ENCODE data around the gene DGKI. TPM values are rescaled to one million over a fixed set of nuclear protein-coding genes. Genes with fewer than 3 reads are reported as not detected.
A peak's percentile ranks its signal among the peaks of the same experiment; 100 is the strongest.

DGKI gene
- total RNA-seq, 2 donors from 2014 or later, result 17.8 to 18.2 TPM

DNA sequence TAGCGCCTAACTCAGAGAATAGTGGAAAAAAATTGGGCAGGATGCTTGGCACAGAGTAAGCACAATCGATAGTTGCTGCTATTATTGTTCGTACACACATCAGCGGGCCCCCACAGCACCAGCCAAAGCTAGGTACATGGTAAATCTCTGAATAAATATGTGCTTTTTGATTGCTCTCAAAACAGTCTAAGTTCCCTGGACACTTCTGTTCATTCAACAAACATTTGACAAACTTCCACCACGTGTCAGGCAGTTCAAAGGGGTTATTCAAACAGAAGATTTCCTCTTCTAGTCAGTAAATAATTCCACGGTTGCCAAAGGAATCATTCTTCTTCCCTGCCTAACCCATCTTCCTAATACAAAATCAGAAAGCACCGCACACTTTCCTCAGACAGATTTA, 150.8 kb downstream of the DGKI start:
- ATAC-seq (replicated peaks in 1 of 2) (no peak), DNase-seq (no peak)
- Mint-ChIP-seq H3K27me3 (ENCODE audit: low read depth) (no peaks in the 10 kb centered on the region), H3K9me3 (no peaks in the 10 kb centered on the region), H3K36me3 (ENCODE audit: insufficient read depth in 2 of 2) (peaks cover 0 to 1% of the 10 kb centered on the region in 2 donors), H3K27ac (no peak overlapping the region), H3K4me3 (no peak overlapping the region), H3K4me1 (ENCODE audit: low read depth) (no peaks in the 10 kb centered on the region)

DNA sequence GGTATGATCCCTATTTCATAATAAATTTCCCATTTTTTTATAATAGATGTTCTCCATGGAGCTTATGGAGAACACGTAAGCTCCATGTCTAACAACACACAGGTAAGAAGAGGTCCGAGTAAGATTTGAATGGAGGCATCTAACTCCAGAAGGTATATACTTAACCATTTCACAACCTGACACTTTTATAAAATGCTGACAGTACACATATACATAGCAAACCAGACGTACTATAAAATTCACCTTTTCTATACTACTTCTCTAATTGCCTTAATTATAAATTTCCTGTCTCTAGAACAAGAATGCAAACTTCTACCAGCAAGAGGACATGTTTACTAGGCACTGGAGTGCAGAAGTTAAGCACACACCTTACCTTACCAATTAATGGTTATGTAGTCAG, 151.3 kb downstream of the DGKI start:
- Mint-ChIP-seq H3K4me3 (no peak overlapping the region), H3K36me3 (ENCODE audit: insufficient read depth in 2 of 2) (peaks cover 0 to 1% of the 10 kb centered on the region in 2 donors), H3K27ac (no peak overlapping the region), H3K4me1 (ENCODE audit: low read depth) (no peaks in the 10 kb centered on the region), H3K27me3 (ENCODE audit: low read depth) (no peaks in the 10 kb centered on the region), H3K9me3 (no peaks in the 10 kb centered on the region)
- DNase-seq (no peak), ATAC-seq (replicated peaks in 1 of 2) (no peak)

DNA sequence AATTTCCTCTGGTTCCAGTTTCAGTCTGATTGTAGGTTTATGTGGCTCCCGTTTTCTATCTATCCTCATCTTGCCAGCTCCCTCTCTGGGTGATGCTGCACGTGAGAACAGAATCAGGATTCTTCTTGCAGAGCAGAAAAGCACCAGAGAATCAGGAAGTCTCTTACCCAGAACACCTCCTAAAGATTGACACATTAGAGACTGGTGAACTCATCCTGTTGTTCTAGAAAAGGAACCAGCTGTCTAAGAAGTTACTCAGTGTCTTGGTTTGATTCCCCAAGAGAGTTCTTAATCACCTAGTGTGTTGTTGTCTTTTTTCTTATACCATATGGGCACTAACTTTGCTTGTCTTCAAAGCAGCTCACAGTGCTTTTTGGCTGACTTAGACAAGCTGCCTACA, 152.4 kb downstream of the DGKI start:
- Mint-ChIP-seq H3K9me3 (no peaks in the 10 kb centered on the region), H3K4me1 (ENCODE audit: low read depth) (no peaks in the 10 kb centered on the region), H3K36me3 (ENCODE audit: insufficient read depth in 2 of 2) (no peaks in the 10 kb centered on the region), H3K4me3 (no peak overlapping the region), H3K27me3 (ENCODE audit: low read depth) (no peaks in the 10 kb centered on the region), H3K27ac (no peak overlapping the region)
- ATAC-seq (replicated peaks in 1 of 2), result peak in 1 of 2 donors; percentile 75
- DNase-seq, result no peak

GRCh38 chr7:137692399-137692798, 154.4 kb downstream of the DGKI start:
- no peaks in the 10 kb centered on the region for H3K4me1 Mint-ChIP-seq (ENCODE audit: low read depth)
- ATAC-seq (replicated peaks in 1 of 2), result no peak

DNA sequence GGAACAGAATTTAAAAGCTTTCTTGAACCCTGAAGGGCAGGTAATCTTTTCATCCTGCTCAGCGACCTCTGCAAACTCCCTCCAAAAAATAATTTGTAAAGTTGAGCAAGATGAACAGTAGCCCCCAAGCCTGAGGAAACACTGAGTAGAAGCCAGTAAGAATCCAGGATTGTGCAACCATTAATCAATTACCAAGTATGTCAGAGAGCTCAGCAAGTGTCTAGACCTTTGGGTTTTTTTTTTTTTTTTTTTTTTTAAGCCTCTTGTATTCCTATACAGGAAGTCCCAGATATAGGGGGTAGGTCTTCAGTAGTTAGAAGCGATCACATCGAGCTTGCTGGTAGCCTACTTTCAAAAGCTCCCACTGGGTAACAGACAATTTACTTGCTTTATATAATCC, 155.2 kb downstream of the DGKI start:
- no peak overlapping the region for H3K27ac Mint-ChIP-seq
- H3K36me3 Mint-ChIP-seq (ENCODE audit: insufficient read depth in 2 of 2), result no peaks in the 10 kb centered on the region
- no peak for ATAC-seq (replicated peaks in 1 of 2)
- H3K4me3 Mint-ChIP-seq, result no peak overlapping the region
- no peaks in the 10 kb centered on the region for H3K27me3 Mint-ChIP-seq (ENCODE audit: low read depth)
- no peaks in the 10 kb centered on the region for H3K9me3 Mint-ChIP-seq
- no peak for DNase-seq
- H3K4me1 Mint-ChIP-seq (ENCODE audit: low read depth), result no peaks in the 10 kb centered on the region

More at GRCh38 chr7:137692399-137692798, 154.4 kb downstream of the DGKI start:
- Mint-ChIP-seq H3K27ac (no peak overlapping the region), H3K9me3 (no peaks in the 10 kb centered on the region), H3K27me3 (ENCODE audit: low read depth) (no peaks in the 10 kb centered on the region), H3K4me3 (no peak overlapping the region), H3K36me3 (ENCODE audit: insufficient read depth in 2 of 2) (no peaks in the 10 kb centered on the region)
- DNase-seq, result no peak

- H3K27ac Mint-ChIP-seq, result no peak overlapping the region
Observed at GRCh38 chr7:137690635-137691034, 156.1 kb downstream of the DGKI start.

GRCh38 chr7:137689761-137690160, 157.0 kb downstream of the DGKI start:
- no peak overlapping the region for H3K4me3 Mint-ChIP-seq
- H3K27me3 Mint-ChIP-seq (ENCODE audit: low read depth), result peaks cover 6% of the 10 kb centered on the region
- no peaks in the 10 kb centered on the region for H3K36me3 Mint-ChIP-seq (ENCODE audit: insufficient read depth in 2 of 2)
- H3K9me3 Mint-ChIP-seq, result no peaks in the 10 kb centered on the region
- no peak for DNase-seq
- H3K27ac Mint-ChIP-seq, result no peak overlapping the region
- H3K4me1 Mint-ChIP-seq (ENCODE audit: low read depth), result no peaks in the 10 kb centered on the region
- ATAC-seq (replicated peaks in 1 of 2), result no peak

More at GRCh38 chr7:137690635-137691034, 156.1 kb downstream of the DGKI start:
- no peaks in the 10 kb centered on the region for H3K36me3 Mint-ChIP-seq (ENCODE audit: insufficient read depth in 2 of 2)
- no peak for DNase-seq
- no peaks in the 10 kb centered on the region for H3K9me3 Mint-ChIP-seq
- ATAC-seq (replicated peaks in 1 of 2), result no peak
- no peaks in the 10 kb centered on the region for H3K4me1 Mint-ChIP-seq (ENCODE audit: low read depth)
- no peaks in the 10 kb centered on the region for H3K27me3 Mint-ChIP-seq (ENCODE audit: low read depth)
- no peak overlapping the region for H3K4me3 Mint-ChIP-seq

- ATAC-seq (replicated peaks in 1 of 2) (no peak), DNase-seq (no peak)
- no peaks in the 10 kb centered on the region for H3K4me1 Mint-ChIP-seq (ENCODE audit: low read depth)
- H3K4me3 Mint-ChIP-seq, result no peak overlapping the region
- H3K36me3 Mint-ChIP-seq (ENCODE audit: insufficient read depth in 2 of 2), result no peaks in the 10 kb centered on the region
- no peak overlapping the region for H3K27ac Mint-ChIP-seq
- peaks cover 16% of the 10 kb centered on the region for H3K27me3 Mint-ChIP-seq (ENCODE audit: low read depth)
- H3K9me3 Mint-ChIP-seq, result peaks cover 0 to 1% of the 10 kb centered on the region in 2 donors
Observed at GRCh38 chr7:137687556-137688265, 159.1 kb downstream of the DGKI start.

DNA sequence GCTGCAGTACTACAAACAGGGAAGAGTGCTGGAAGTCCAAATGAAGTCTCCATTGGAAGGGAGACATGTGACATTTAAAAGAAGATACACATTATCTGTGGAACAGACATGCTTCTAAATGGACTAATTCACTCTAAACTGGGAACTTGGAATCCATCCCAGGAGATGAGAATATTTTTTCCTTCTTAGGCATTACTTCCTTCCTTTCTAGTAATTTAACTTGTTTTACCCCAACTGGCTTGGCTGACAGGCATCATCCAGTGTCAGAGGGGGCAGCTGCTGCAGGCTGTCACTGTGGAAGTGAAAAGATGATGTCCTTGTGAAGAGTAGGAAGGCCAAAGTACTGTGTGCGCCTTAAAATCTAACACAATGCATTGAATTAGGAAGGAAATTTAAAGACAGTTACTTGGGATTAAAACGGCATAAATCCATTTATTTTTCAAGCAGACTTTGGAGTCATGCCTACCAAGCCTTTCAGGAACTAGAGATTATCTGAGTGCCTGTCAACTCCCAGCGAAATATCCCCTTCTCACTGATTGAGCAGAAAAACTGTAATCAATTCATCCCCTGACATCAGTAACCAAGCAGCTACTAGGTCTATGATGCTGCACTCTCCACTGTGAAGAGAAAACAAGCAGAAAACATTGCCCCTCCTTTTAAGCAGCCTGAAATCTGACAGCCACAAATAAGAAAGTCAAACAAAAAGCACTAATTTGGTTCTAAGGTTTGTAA, 161.2 kb downstream of the DGKI start:
- no peaks in the 10 kb centered on the region for H3K4me1 Mint-ChIP-seq (ENCODE audit: low read depth)
- ATAC-seq (replicated peaks in 1 of 2) (no peak), DNase-seq (no peak)
- peaks cover 0 to 1% of the 10 kb centered on the region in 2 donors for H3K9me3 Mint-ChIP-seq
- H3K36me3 Mint-ChIP-seq (ENCODE audit: insufficient read depth in 2 of 2), result no peaks in the 10 kb centered on the region
- no peak overlapping the region for H3K27ac Mint-ChIP-seq
- H3K4me3 Mint-ChIP-seq, result no peak overlapping the region
- peaks cover 16% of the 10 kb centered on the region for H3K27me3 Mint-ChIP-seq (ENCODE audit: low read depth)

GRCh38 chr7:137684776-137685175, 162.0 kb downstream of the DGKI start:
- Mint-ChIP-seq H3K4me3 (no peak overlapping the region), H3K4me1 (ENCODE audit: low read depth) (no peaks in the 10 kb centered on the region), H3K9me3 (peaks cover 0 to 1% of the 10 kb centered on the region in 2 donors), H3K36me3 (ENCODE audit: insufficient read depth in 2 of 2) (no peaks in the 10 kb centered on the region), H3K27ac (no peak overlapping the region), H3K27me3 (ENCODE audit: low read depth) (peaks cover 16% of the 10 kb centered on the region)
- no peak for ATAC-seq (replicated peaks in 1 of 2)
- no peak for DNase-seq

DNA sequence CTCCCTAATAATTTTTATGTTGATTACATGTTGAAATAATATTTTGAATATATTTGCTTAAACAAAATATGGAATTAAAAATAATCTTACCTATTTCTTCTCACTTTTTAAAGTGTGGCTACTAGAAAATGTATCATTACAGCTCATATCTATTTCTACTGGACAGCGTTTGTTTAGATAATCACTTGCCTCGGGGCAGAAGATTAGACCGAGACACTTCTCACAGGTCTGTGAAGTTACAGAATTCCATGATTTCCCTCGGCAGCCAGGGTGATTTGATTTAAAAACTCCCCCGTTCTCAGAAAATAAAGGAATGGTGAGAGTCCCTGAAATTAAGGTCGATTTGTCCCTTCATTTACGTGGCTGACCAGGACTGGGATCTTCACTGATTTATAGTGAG, 162.5 kb downstream of the DGKI start:
- Mint-ChIP-seq H3K27ac (no peak overlapping the region), H3K4me3 (no peak overlapping the region), H3K9me3 (peaks cover 0 to 1% of the 10 kb centered on the region in 2 donors), H3K4me1 (ENCODE audit: low read depth) (no peaks in the 10 kb centered on the region), H3K36me3 (ENCODE audit: insufficient read depth in 2 of 2) (no peaks in the 10 kb centered on the region), H3K27me3 (ENCODE audit: low read depth) (peaks cover 16% of the 10 kb centered on the region)
- DNase-seq (no peak), ATAC-seq (replicated peaks in 1 of 2) (no peak)

GRCh38 chr7:137682596-137682995, 164.2 kb downstream of the DGKI start:
- Mint-ChIP-seq H3K4me3 (no peak overlapping the region), H3K4me1 (ENCODE audit: low read depth) (no peaks in the 10 kb centered on the region), H3K27me3 (ENCODE audit: low read depth) (peaks cover 16% of the 10 kb centered on the region), H3K36me3 (ENCODE audit: insufficient read depth in 2 of 2) (no peaks in the 10 kb centered on the region), H3K27ac (no peak overlapping the region), H3K9me3 (peaks cover 0 to 1% of the 10 kb centered on the region in 2 donors)
- ATAC-seq (replicated peaks in 1 of 2) (no peak), DNase-seq (no peak)

GRCh38 chr7:137681657-137682562, 164.9 kb downstream of the DGKI start:
- Mint-ChIP-seq H3K27ac (no peak overlapping the region), H3K27me3 (ENCODE audit: low read depth) (peaks cover 16% of the 10 kb centered on the region), H3K9me3 (peaks cover 0 to 1% of the 10 kb centered on the region in 2 donors), H3K4me1 (ENCODE audit: low read depth) (no peaks in the 10 kb centered on the region), H3K36me3 (ENCODE audit: insufficient read depth in 2 of 2) (no peaks in the 10 kb centered on the region), H3K4me3 (no peak overlapping the region)
- peak in 1 of 2 donors; percentile 24 for ATAC-seq (replicated peaks in 1 of 2)
- no peak for DNase-seq
